MV-4-11 (cell line): Measurements from ENCODE around the gene KIT.
A peak's percentile ranks its signal among the peaks of the same experiment; 100 is the strongest.
"Not testable (repeated sequence)": the region's sequence is repeated elsewhere in the genome, so short reads cannot be mapped to it uniquely, and the experiment has no call there.

Experiments
- DNase-seq: peaks from one replicate; lab custom pipeline; 2025; lab: John Stamatoyannopoulos, UW

The KIT gene

GRCh38 chr4:54657551-54658251 lies at the start of gene KIT:
Gene KIT (plus strand): TSS chr4:54657957. CDS start chr4:54658015, 58 bp downstream.
- DNase-seq: no peak

GRCh38 chr4:54609310-54609709 lies 48.4 kb upstream of the KIT start:
- no peak for DNase-seq

- no peak for DNase-seq
These were observed 43.6 kb upstream of the KIT start for GRCh38 chr4:54614149-54614548.

- DNase-seq: no peak
These were observed 37.0 kb upstream of the KIT start for GRCh38 chr4:54620773-54621172.

- no peak for DNase-seq
These were observed 32.4 kb upstream of the KIT start for GRCh38 chr4:54625391-54625790.

GRCh38 chr4:54626113-54626512 lies 31.6 kb upstream of the KIT start:
- no peak for DNase-seq

GRCh38 chr4:54632537-54632936 lies 25.2 kb upstream of the KIT start:
- DNase-seq: no peak

GRCh38 chr4:54633102-54633740 lies 24.5 kb upstream of the KIT start:
- not testable (repeated sequence) for DNase-seq

- DNase-seq: no peak
These were observed 22.4 kb upstream of the KIT start for GRCh38 chr4:54635318-54635717.

GRCh38 chr4:54637325-54637724 lies 20.4 kb upstream of the KIT start:
- DNase-seq: no peak

GRCh38 chr4:54641101-54641500 lies 16.7 kb upstream of the KIT start:
- DNase-seq: not testable (repeated sequence)

- no peak for DNase-seq
These were observed 14.6 kb upstream of the KIT start for GRCh38 chr4:54643172-54643571.

- DNase-seq: no peak
These were observed 13.6 kb upstream of the KIT start for GRCh38 chr4:54643958-54644751.

GRCh38 chr4:54645830-54646229 lies 11.9 kb upstream of the KIT start:
- no peak for DNase-seq

GRCh38 chr4:54647070-54647469 lies 10.7 kb upstream of the KIT start:
- no peak for DNase-seq

GRCh38 chr4:54651050-54651449 lies 6.7 kb upstream of the KIT start:
- no peak for DNase-seq

GRCh38 chr4:54654753-54655152 lies 3.0 kb upstream of the KIT start:
- no peak for DNase-seq

GRCh38 chr4:54657185-54657550 lies 589 bp upstream of the KIT start:
- no peak for DNase-seq

GRCh38 chr4:54658252-54659093 lies 716 bp downstream of the KIT start:
- peak; percentile 62 for DNase-seq

- DNase-seq: no peak
These were observed 1.6 kb downstream of the KIT start for GRCh38 chr4:54659313-54659712.

- no peak for DNase-seq
These were observed 2.2 kb downstream of the KIT start for GRCh38 chr4:54659749-54660535.
